Right atrium auricular region (tissue), 2 donors: ENCODE data around the gene TMEM37. TPM values are rescaled to one million over a fixed set of nuclear protein-coding genes. Genes with fewer than 3 reads are reported as not detected.

Source experiments
- DNase-seq: peaks from one replicate; pipeline ENCODE4 v3.0.0-alpha.2; 2019; ENCODE audit warnings: low spot score
- H3K27ac ChIP-seq, 2 donors: fragments of 200-600 bp; sonication (generic); 1 replicate in 1 of 2; 2 replicates in 1 of 2; pipeline ENCODE4 v1.5.1; 2016 to 2019
- H3K27me3 ChIP-seq, 2 donors: fragments of 200-600 bp; sonication (generic); one replicate each; pipeline versions ENCODE4 v1.5.1 to v1.6.0; 2017 to 2019
- H3K36me3 ChIP-seq: fragments of 200-600 bp; sonication (generic); one replicate; pipeline ENCODE4 v1.5.1; 2016
- H3K4me1 ChIP-seq, 2 donors: fragments of 200-600 bp; sonication (generic); one replicate each; pipeline versions ENCODE4 v1.5.1 to v1.6.0; 2017 to 2019
- H3K4me3 ChIP-seq, 2 donors: fragments of 200-600 bp; sonication (generic); 1 replicate in 1 of 2; 2 replicates in 1 of 2; pipeline ENCODE4 v1.5.1; 2017 to 2019; ENCODE audit warnings: mild to moderate bottlenecking in 1 of 2, moderate library complexity in 1 of 2
- H3K9me3 ChIP-seq, 2 donors: fragments of 200-600 bp; sonication (generic); one replicate each; pipeline ENCODE4 v1.5.1; 2019
- CTCF ChIP-seq, 2 donors: fragments of 200-600 bp; sonication (generic); IDR thresholded peaks; one replicate each; pipeline ENCODE4 v1.5.1; 2019; ENCODE audit warnings: antibody characterized with exemption in 2 of 2
- total RNA-seq, 2 donors: library from RNA; depleted of rRNA; stranded (reverse); fragments of >200 nt; gene quantifications; one replicate each; pipeline ENCODE4 v1.1.0, GENCODE V29; 2016

The TMEM37 gene
- total RNA-seq, 2 donors from 2014 or later: 3.3 to 5.4 TPM

- peak overlapping the region; percentile 79 to 94 for H3K27ac ChIP-seq
- peaks cover 0 to 56% of the 10 kb centered on the region in 2 donors for H3K4me1 ChIP-seq
- H3K36me3 ChIP-seq: no peaks in the 10 kb centered on the region
- no peaks in the 10 kb centered on the region for H3K27me3 ChIP-seq
- H3K4me3 ChIP-seq: no peak overlapping the region
- no peaks in the 10 kb centered on the region for H3K9me3 ChIP-seq
- DNase-seq: peak; percentile 34
- TF ChIP-seq CTCF (IDR thresholded peaks at IDR 0.05): no peak
These were observed 49.1 kb downstream of the TMEM37 start for GRCh38 chr2:119480718-119481142.

DNA sequence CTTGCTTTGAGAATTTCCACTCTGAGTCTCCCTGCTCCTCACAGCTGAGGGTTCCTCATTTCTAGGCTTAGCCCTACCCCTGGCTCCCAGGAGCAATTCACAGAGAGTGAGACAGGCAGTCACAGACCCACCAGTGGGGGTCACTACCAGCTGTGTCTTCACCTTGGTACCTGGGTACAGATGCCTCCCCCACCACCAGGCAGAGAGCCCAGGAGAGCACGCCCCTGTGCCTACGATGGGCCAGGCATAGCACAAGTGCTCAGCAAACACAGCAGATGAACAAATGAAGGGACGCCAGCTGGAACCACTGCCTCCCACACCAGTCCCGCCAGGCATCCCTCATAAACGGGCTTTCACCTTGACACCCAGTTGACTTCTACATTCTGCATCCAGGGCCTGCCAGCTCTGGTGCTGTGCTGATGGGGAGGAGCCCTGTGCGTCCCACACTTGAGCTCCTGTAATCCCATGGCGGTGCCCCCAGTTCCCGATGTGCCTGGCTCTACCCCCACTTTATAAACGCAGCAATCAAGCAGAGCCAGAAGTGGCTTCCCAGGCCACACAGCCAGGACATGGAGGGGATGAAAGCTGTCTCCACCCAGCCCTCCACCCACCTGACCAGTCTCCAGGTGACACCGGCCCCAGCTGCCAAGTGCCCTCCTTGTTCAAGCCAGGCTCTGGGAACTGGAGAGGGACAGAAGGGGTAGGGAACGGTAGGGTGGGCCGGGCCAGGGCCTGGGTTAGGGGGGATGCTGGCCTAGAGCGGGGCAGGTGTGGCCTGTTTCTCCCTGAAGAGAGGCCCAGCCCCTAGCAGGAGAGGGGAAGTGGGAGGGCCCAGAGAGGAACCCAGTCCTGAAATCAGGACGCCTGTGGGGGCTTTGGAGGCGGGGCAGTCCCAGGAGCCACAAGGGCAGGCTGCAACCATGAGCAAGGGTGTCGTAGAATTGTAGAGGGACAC is 50.1 kb downstream of the TMEM37 start:
- Histone ChIP-seq H3K36me3 (no peaks in the 10 kb centered on the region), H3K4me3 (no peak overlapping the region), H3K9me3 (no peaks in the 10 kb centered on the region), H3K27ac (peak overlapping the region; percentile 79 to 94), H3K27me3 (no peaks in the 10 kb centered on the region), H3K4me1 (peaks cover 0 to 58% of the 10 kb centered on the region in 2 donors)
- DNase-seq: peak; percentile 56
- TF ChIP-seq CTCF (IDR thresholded peaks at IDR 0.05): no peak

DNA sequence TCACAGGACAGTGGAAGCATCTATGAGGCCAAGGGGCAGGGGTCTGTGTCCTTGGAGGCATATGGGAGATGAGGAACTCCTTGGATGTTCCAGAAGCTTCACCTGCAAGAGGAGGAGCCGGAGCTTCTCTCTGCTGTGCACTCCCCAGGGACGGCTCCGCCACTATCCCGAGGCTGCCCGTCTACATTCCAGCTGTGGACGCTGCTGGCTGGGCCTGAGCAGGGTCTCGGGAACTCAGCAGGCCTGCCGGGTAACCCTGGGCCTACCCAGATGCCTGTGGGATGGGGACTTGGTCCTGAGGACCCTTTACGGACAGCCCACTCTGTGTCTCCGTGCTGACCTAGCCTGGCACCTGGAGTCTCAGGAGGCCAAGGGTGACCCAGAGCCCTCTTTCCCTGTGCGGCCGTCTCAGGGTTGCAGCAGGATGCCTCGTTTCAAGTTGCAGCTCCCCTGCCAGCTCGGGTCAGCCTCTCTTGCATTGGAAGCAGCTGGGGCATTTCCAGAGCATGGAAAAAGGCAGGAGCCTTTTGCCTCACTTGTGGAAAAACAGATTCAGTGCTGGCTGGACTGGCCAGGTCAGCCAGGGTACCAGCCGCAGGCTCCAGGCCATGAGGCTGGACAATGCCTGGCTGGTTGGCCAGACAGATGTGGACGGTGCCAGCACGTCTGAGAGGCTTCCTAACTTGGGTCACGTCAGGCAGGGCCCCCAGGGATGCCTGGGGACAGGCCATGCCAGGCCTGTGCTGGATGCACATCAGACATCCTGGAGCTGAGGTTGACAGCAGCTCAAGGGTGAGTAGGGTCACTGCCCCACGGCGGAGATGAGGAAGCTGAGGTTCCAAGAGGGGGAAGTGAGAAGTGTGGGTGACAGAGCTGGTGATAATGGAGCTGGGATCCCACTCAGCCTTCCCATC is 51.1 kb downstream of the TMEM37 start:
- H3K4me3 ChIP-seq: no peak overlapping the region
- peak; percentile 61 for DNase-seq

DNA sequence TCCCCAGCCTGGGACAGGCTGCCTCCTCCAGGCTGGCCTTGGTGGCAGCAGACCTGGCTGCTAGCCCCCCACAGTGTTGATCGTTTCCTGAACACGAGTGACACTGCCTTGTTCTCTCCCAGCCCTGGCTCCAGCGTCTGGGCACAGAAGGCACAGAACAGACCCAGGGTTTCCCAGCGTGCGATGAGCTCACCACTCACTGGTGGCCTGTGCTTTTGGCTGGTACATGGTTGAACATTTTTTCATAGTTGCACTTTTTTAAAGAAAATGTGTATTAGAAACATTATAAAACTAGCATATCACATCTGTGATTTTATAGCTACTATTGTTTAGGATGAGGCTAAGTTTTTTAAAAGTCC is 51.7 kb downstream of the TMEM37 start:
- Histone ChIP-seq H3K27ac (peak overlapping the region; percentile 79 to 94), H3K27me3 (no peaks in the 10 kb centered on the region), H3K36me3 (no peaks in the 10 kb centered on the region), H3K9me3 (no peaks in the 10 kb centered on the region), H3K4me1 (peaks cover 0 to 74% of the 10 kb centered on the region in 2 donors), H3K4me3 (no peak overlapping the region)
- TF ChIP-seq CTCF (IDR thresholded peaks at IDR 0.05): no peak
- DNase-seq: peak; percentile 61

More for the DNA sequence above, 51.1 kb downstream of the TMEM37 start:
- no peaks in the 10 kb centered on the region for H3K9me3 ChIP-seq
- TF ChIP-seq CTCF (IDR thresholded peaks at IDR 0.05): no peak
- peak overlapping the region; percentile 79 to 94 for H3K27ac ChIP-seq
- no peaks in the 10 kb centered on the region for H3K27me3 ChIP-seq
- no peaks in the 10 kb centered on the region for H3K36me3 ChIP-seq
- H3K4me1 ChIP-seq: peaks cover 0 to 68% of the 10 kb centered on the region in 2 donors

DNA sequence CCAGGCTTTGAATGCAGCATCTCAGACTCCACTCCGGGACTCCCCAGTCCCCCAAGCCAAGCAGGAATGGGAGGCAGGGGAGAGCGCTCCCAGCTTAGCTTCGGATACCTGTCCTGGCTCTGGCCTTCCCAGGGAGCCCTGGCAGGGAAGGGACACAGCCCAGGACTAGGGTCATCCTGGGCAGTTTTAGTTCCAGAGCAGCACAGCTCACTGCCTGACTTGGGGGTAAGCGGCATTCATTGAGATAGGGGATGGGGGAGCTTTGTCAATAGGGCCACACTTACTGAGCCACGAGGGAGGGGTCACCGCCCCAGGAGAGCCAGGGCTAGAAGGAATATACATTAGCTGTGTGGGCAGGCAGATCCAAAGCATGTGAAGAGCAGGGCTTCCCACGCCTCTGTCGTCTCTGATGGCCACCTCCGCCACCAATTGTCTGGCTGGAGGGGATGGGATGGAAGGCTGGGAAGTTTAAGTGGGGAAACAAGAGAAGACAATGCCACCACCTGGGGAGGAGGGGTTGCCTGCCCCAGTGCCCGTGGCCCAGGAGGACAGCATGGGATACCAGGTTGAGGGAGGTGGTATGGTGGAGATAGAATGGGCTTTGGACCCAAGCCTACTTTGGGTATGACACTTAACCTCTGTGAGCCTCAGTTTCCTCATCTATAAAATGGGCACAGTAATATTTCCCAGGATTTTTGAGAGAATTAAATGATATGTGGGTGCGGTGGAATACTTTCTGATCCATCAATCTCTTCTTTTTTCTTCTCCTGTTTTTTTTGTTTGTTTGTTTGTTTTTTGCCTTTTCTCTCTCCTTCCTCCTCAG is 52.5 kb downstream of the TMEM37 start:
- peak; percentile 44 for DNase-seq
- no peak for TF ChIP-seq CTCF (IDR thresholded peaks at IDR 0.05)
- no peaks in the 10 kb centered on the region for H3K27me3 ChIP-seq
- H3K36me3 ChIP-seq: no peaks in the 10 kb centered on the region
- H3K9me3 ChIP-seq: no peaks in the 10 kb centered on the region
- peaks cover 0 to 81% of the 10 kb centered on the region in 2 donors for H3K4me1 ChIP-seq
- H3K27ac ChIP-seq: peak overlapping the region; percentile 79 to 94
- no peak overlapping the region for H3K4me3 ChIP-seq
